Fibroblast of villous mesenchyme (primary cell): Measurements from ENCODE around the gene ABCA2. TPM values are rescaled to one million over a fixed set of nuclear protein-coding genes. Genes with fewer than 3 reads are reported as not detected.

Experiments
- DNase-seq: peaks from one replicate; pipeline ENCODE4 v3.0.0-alpha.2; 2010; ENCODE audit warnings: low read depth
- H3K4me3 ChIP-seq: 2 replicates; pipeline ENCODE4 v1.5.1; 2011; ENCODE audit warnings: low read depth, mild to moderate bottlenecking, low read length
- CTCF ChIP-seq: IDR thresholded peaks from 2 replicates; pipeline ENCODE4 v1.5.1; 2012; ENCODE audit warnings: low read depth, mild to moderate bottlenecking, low read length; ENCODE audit not compliant: insufficient read depth
- total RNA-seq: library from RNA; depleted of rRNA; stranded (reverse); fragments of >200 nt; gene quantifications from 2 replicates; pipeline ENCODE4 v1.2.3, GENCODE V29; 2012

The ABCA2 gene
- total RNA-seq, 1 donor: 14.7 TPM

DNA sequence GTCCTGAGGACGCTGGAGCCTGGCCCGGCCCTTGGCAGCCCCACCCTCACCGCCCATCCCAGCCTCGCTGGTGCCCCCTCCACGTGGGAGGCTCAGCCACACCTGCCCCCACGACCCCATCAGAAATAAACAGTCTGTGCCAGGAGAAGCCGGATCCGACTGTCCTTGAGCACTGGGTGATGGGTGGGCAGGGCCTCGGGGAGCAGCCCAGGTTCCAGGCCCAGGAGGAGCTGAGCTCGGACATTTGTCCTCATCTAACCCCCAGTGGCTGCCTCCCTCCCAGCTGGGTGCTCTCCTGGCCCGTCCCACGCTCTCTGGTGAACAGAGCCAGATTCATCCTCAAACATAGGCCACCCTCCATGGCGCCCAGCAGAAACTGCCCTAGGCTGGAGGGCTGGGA lies 55.3 kb downstream of the ABCA2 start:
- no peak for DNase-seq
- H3K4me3 ChIP-seq: no peak overlapping the region
- TF ChIP-seq CTCF: no peak

- TF ChIP-seq CTCF: no peak
- no peak overlapping the region for H3K4me3 ChIP-seq
- no peak for DNase-seq
These were observed 55.7 kb downstream of the ABCA2 start for GRCh38 chr9:136972335-136972734.

DNA sequence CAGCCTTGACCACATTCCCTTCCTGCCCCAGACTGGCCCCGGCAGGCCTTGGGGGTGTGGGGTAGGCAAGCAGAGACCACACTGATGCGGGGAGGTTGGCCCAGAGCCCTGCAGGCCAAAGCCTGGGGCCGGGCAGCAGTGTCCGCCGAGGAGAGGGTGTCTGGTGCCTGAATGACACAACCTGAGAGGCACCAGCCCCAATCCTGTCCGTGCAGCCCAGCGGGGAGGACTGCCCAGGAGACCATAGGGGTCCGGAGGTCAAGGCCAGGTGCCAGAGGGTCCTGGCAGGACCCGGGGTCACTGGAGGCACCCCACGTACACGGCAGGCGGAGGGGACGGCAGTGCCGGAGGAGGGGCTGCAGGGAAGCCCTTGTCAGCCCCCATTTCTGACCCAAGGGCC lies 56.3 kb downstream of the ABCA2 start:
- no peak for DNase-seq
- H3K4me3 ChIP-seq: no peak overlapping the region
- TF ChIP-seq CTCF: no peak

GRCh38 chr9:136970361-136970760 lies 57.7 kb downstream of the ABCA2 start:
- H3K4me3 ChIP-seq: no peak overlapping the region
- no peak for DNase-seq
- no peak for TF ChIP-seq CTCF

- no peak overlapping the region for H3K4me3 ChIP-seq
- DNase-seq: no peak
- TF ChIP-seq CTCF: no peak
These were observed 58.3 kb downstream of the ABCA2 start for GRCh38 chr9:136969774-136970173.

DNA sequence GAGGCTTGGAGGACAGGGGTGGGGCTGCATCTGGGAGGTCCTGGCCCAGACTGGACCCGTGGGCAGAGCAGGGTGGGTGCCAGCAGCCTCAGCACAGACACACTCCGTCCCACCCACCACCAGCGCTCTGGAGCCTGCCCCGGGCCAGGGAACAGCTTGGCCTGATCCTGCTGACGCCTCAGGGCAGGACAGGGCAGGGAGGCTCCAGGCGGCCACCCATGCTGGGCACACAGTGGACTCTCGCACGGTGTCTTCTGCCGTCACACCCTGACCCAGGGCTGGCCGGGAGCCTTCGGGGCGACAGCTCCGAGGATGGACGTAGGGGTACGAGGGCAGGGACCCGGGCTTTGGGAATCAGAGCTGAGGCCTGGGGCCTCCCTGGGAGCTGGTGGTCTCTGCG lies 58.9 kb downstream of the ABCA2 start:
- DNase-seq: no peak
- no peak for TF ChIP-seq CTCF
- no peak overlapping the region for H3K4me3 ChIP-seq

- TF ChIP-seq CTCF: no peak
- no peak for DNase-seq
- no peak overlapping the region for H3K4me3 ChIP-seq
These were observed 59.5 kb downstream of the ABCA2 start for GRCh38 chr9:136968333-136969127.
